Lower leg skin (tissue), 3 donors: ENCODE data around the gene CRTC1.

ENCODE experiments used
- POLR2A ChIP-seq, 2 donors: fragments of 450-650 bp; IDR thresholded peaks; one replicate each; pipeline ENCODE4 v1.6.1; 2016 to 2017; ENCODE audit warnings: antibody characterized with exemption in 2 of 2, mild to moderate bottlenecking in 1 of 2, moderate library complexity in 1 of 2
- TF ChIP-seq, protein P1 (sequence below), 3 donors: fragments of 450-650 bp; IDR thresholded peaks; one replicate each; pipeline ENCODE4 v1.5.1; 2016; ENCODE audit warnings: antibody characterized with exemption in 3 of 3, mild to moderate bottlenecking in 3 of 3, moderate library complexity in 2 of 3

DNA sequence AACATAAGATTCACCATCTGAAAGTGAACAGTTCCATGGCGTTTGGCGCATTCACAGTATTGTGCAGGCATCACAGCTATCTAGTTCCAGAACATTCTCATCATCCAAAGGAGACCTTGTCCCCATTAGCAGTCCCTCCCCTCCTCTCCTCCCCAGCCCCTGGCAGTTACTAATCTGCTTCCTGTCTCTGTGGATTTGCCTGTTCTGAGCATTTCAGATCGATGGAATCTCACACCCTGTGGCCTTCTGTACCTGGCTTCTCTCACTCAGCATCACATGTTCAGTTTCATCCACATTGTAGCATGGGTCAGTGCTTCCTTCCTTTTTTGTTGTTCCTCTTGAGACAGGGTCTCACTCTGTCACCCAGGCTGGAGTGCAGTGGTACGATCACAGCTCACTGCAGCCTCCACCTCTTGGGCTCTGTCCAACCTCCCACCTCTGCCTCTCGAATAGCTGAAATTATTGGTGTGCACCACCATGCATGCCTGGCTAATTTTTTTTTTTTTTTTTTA lies 34.6 kb downstream of the CRTC1 start:
- TF ChIP-seq, protein P1, sequence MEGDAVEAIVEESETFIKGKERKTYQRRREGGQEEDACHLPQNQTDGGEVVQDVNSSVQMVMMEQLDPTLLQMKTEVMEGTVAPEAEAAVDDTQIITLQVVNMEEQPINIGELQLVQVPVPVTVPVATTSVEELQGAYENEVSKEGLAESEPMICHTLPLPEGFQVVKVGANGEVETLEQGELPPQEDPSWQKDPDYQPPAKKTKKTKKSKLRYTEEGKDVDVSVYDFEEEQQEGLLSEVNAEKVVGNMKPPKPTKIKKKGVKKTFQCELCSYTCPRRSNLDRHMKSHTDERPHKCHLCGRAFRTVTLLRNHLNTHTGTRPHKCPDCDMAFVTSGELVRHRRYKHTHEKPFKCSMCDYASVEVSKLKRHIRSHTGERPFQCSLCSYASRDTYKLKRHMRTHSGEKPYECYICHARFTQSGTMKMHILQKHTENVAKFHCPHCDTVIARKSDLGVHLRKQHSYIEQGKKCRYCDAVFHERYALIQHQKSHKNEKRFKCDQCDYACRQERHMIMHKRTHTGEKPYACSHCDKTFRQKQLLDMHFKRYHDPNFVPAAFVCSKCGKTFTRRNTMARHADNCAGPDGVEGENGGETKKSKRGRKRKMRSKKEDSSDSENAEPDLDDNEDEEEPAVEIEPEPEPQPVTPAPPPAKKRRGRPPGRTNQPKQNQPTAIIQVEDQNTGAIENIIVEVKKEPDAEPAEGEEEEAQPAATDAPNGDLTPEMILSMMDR (IDR thresholded peaks at IDR 0.05) = no peak
- TF ChIP-seq POLR2A (IDR thresholded peaks at IDR 0.05) = no peak
